IgD-negative memory B cell (primary cell): ENCODE measurements around the gene HOXC5. TPM values are rescaled to one million over a fixed set of nuclear protein-coding genes. Genes with fewer than 3 reads are reported as not detected.

Experiments
- H3K27ac Mint-ChIP-seq, 3 donors: one replicate each; pipeline ENCODE4 v1.8.0; 2020 to 2022; ENCODE audit warnings: mild to moderate bottlenecking in 3 of 3, mixed read lengths in 3 of 3, moderate library complexity in 1 of 3
- H3K27me3 Mint-ChIP-seq: one replicate; pipeline ENCODE4 v1.8.0; 2021; ENCODE audit warnings: mixed read lengths
- H3K36me3 Mint-ChIP-seq: one replicate; pipeline ENCODE4 v1.8.0; 2020; ENCODE audit warnings: mild to moderate bottlenecking, mixed read lengths
- H3K4me1 Mint-ChIP-seq, 3 donors: one replicate each; pipeline ENCODE4 v1.8.0; 2020 to 2022; ENCODE audit warnings: mixed read lengths in 3 of 3, mild to moderate bottlenecking in 1 of 3
- H3K4me3 Mint-ChIP-seq, 4 donors: one replicate each; pipeline ENCODE4 v1.8.0; 2020 to 2022; ENCODE audit warnings: mild to moderate bottlenecking in 4 of 4, mixed read lengths in 4 of 4, moderate library complexity in 3 of 4
- H3K9me3 Mint-ChIP-seq, 3 donors: one replicate each; pipeline ENCODE4 v1.8.0; 2020 to 2021; ENCODE audit warnings: mixed read lengths in 3 of 3, mild to moderate bottlenecking in 1 of 3
- polyA plus RNA-seq: library from polyadenylated mRNA; unstranded; fragments of 300-500 nt; fragmentation: Illumina TruSeq; gene quantifications from one replicate; pipeline ENCODE4 v1.2.3, GENCODE V29; 2021

The HOXC5 gene
- polyA plus RNA-seq, 1 donor from 2014 or later, result not detected

DNA sequence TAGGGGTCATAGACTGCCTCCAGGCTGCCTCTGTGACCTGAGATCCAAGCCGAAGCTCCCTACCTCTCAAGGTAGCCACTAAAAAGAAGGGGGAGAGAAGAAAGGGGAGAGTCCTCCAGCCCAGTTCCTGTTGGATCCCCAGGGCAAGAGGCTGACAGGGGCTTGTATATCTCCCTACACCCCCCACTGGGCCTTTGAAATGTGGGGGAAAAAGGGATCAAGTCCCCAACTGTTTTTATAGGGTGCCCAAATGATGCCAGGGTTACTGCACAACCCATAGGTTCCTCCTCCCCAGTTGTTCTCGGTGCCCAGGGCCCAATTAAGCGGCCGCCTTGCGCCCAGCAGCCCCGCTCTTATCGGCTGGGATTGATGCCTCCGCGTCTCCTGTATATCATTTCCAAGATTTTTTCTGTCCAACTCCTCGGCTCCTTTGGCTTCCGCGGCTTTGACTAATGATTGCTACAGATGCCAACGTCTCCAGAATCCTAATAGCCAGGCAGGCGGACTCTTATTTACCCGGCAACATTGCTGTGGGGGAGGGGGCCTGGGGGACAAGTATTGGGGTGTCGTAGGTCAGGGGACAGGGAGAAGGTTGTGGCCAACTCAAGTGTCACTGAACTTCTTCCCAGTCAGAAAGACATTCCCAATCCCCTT lies 13.1 kb downstream of the HOXC5 start:
- H3K4me1 Mint-ChIP-seq, result peaks cover 2 to 19% (median 8%) of the 10 kb centered on the region in 3 donors
- peaks cover 65% of the 10 kb centered on the region for H3K27me3 Mint-ChIP-seq
- H3K36me3 Mint-ChIP-seq, result peaks cover 5% of the 10 kb centered on the region
- H3K27ac Mint-ChIP-seq, result peak overlapping the region in 1 of 3 donors; percentile 5
- no peaks in the 10 kb centered on the region for H3K9me3 Mint-ChIP-seq
- peak overlapping the region in 1 of 4 donors; percentile 28 for H3K4me3 Mint-ChIP-seq

DNA sequence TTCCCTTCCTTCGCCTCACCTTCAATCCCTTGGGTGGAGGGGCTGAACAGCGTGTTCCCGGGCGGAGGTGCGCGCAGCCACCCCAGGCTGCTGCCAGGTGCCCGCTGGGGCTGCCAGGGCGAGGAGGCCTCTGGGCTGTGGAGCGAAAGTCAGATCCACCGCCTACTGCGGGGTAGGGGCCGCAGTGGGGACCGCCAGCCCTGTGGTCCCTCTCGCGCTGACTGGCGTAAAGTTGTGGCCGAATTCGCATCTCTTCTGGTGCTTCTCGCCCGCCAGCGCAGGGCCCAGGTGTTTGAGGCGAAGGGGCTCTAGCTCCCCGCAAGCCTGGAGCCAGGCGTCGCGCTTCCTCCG lies 13.9 kb downstream of the HOXC5 start:
- H3K4me1 Mint-ChIP-seq, result peaks cover 2 to 19% (median 9%) of the 10 kb centered on the region in 3 donors
- peaks cover 5% of the 10 kb centered on the region for H3K36me3 Mint-ChIP-seq
- H3K27me3 Mint-ChIP-seq, result peaks cover 63% of the 10 kb centered on the region
- peak overlapping the region in 3 of 4 donors; percentile 39 to 89 (median 66) for H3K4me3 Mint-ChIP-seq
- no peak overlapping the region for H3K27ac Mint-ChIP-seq
- H3K9me3 Mint-ChIP-seq, result no peaks in the 10 kb centered on the region

- H3K4me1 Mint-ChIP-seq, result peaks cover 4 to 25% (median 11%) of the 10 kb centered on the region in 3 donors
- H3K27me3 Mint-ChIP-seq, result peaks cover 64% of the 10 kb centered on the region
- H3K4me3 Mint-ChIP-seq, result peak overlapping the region in 3 of 4 donors; percentile 39 to 89 (median 66)
- peak overlapping the region in 1 of 3 donors; percentile 9 for H3K27ac Mint-ChIP-seq
- peaks cover 5% of the 10 kb centered on the region for H3K36me3 Mint-ChIP-seq
- no peaks in the 10 kb centered on the region for H3K9me3 Mint-ChIP-seq
Measured at GRCh38 chr12:54047160-54047963, 14.5 kb downstream of the HOXC5 start.

- H3K4me3 Mint-ChIP-seq, result peak overlapping the region in 1 of 4 donors; percentile 32
- H3K27me3 Mint-ChIP-seq, result peaks cover 60% of the 10 kb centered on the region
- H3K36me3 Mint-ChIP-seq, result peaks cover 5% of the 10 kb centered on the region
- peaks cover 6 to 29% (median 13%) of the 10 kb centered on the region in 3 donors for H3K4me1 Mint-ChIP-seq
- H3K27ac Mint-ChIP-seq, result peak overlapping the region in 1 of 3 donors; percentile 33
- H3K9me3 Mint-ChIP-seq, result no peaks in the 10 kb centered on the region
Measured at GRCh38 chr12:54047964-54048303, 15.1 kb downstream of the HOXC5 start.

DNA sequence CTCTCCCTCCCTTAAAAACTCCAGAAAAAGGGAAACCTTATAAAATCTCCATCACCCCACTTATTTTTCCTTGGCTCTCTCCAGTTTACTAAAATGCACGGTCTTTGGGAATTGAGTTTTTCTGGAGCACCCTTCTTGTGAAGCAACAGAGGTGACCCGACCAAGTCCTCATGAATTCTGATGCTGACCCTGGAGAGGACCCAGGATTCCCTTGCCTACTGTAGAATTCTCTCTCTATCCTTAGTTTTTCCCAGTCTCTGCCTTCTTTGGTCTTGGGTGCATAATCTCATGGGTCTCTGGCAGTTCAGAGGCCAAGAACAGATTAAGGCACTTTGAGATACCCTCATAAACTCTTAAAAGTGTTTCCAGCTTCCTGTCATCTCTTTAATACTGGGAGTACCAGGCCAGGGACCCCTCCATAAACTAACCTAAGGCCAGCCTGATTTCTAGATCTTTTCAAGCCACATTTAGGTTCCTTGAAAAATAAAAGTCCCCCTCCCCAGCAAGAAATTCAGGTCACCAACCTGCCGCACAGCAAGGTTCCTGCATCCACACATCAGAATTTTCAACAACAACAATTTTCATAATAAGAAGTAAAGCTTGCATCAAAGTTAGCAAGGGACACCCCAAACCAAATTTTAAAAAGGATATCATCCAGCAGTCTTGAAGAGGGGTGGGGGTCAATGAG lies 15.7 kb downstream of the HOXC5 start:
- peak overlapping the region in 1 of 3 donors; percentile 33 for H3K27ac Mint-ChIP-seq
- peak overlapping the region in 1 of 4 donors; percentile 28 for H3K4me3 Mint-ChIP-seq
- H3K27me3 Mint-ChIP-seq, result peaks cover 56% of the 10 kb centered on the region
- H3K36me3 Mint-ChIP-seq, result peaks cover 4% of the 10 kb centered on the region
- H3K9me3 Mint-ChIP-seq, result no peaks in the 10 kb centered on the region
- peaks cover 7 to 32% (median 14%) of the 10 kb centered on the region in 3 donors for H3K4me1 Mint-ChIP-seq

DNA sequence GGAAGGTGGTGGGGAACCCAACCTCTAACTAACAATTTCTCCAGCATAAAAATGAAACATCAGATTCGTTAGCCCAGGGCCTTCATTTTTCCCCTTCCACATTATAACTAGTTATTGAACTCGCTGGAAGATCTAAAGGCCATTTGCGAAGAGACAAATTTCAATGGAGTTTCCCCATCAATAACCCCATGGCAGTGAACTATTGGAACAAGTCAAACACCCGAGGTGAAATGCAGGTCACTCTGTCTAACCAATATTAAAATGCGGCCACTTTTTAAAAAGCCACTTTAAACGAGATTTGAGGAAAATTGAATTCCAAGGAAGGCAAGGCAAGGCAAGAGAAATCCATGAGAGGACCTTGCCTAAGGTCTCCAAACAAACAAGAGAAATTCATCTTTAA lies 16.3 kb downstream of the HOXC5 start:
- peak overlapping the region in 2 of 4 donors; percentile 23 to 28 for H3K4me3 Mint-ChIP-seq
- peaks cover 56% of the 10 kb centered on the region for H3K27me3 Mint-ChIP-seq
- H3K4me1 Mint-ChIP-seq, result peaks cover 7 to 35% (median 14%) of the 10 kb centered on the region in 3 donors
- peaks cover 3% of the 10 kb centered on the region for H3K36me3 Mint-ChIP-seq
- H3K27ac Mint-ChIP-seq, result no peak overlapping the region
- peaks cover 0 to 1% (median 0%) of the 10 kb centered on the region in 3 donors for H3K9me3 Mint-ChIP-seq

DNA sequence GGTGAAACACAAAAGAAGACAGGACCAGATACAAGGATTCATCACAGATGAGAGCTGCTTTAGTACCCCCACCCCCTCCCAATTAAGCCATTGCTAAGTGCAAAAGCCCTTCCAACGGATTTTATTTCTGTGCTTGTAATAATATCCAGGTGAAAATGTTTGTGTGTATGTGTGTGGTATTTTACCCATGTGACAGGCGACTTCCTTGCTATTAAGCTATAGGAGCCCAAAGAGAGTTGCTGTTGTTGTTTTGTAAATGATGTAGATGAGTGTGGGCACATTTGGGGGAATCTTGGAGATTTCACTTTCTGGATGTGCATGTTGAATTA lies 17.6 kb downstream of the HOXC5 start:
- Mint-ChIP-seq H3K36me3 (peaks cover 3% of the 10 kb centered on the region), H3K27ac (peak overlapping the region in 2 of 3 donors; percentile 83), H3K27me3 (peaks cover 48% of the 10 kb centered on the region), H3K9me3 (peaks cover 0 to 1% (median 0%) of the 10 kb centered on the region in 3 donors), H3K4me3 (peak overlapping the region in 1 of 4 donors; percentile 52), H3K4me1 (peaks cover 11 to 35% (median 24%) of the 10 kb centered on the region in 3 donors)

- Mint-ChIP-seq H3K27ac (peak overlapping the region in 2 of 3 donors; percentile 83), H3K27me3 (peaks cover 42% of the 10 kb centered on the region), H3K4me3 (peak overlapping the region in 3 of 4 donors; percentile 9 to 100 (median 61)), H3K4me1 (peaks cover 11 to 34% (median 30%) of the 10 kb centered on the region in 3 donors), H3K36me3 (peaks cover 3% of the 10 kb centered on the region), H3K9me3 (peaks cover 0 to 1% (median 0%) of the 10 kb centered on the region in 3 donors)
Measured at GRCh38 chr12:54051026-54051842, 18.4 kb downstream of the HOXC5 start.

DNA sequence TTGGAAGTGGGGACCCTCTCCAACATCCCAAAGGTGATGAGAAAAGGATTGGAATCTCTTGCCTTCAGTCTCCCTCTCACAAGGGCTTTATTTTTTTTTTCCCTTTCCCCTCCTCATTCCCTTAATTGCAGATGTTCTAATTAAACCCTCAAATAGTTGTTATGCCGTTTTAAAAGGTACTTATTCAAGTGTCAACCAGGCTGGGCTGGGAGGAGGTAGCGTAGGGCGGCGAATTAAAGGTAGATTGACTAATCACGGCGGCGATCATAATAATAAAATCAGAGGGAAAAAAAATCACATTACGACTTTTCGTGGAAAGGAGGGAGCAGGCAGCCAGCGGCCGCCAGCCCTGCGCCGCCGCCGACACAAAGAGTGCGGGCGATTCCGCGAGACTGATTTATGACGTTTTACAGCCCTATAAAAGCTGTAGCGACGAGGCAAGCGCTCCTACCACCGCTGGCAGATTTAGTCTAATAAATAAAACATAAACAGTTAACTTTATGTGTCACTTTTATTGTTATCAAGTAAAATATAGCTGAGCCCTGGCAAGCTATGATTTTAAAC lies 19.1 kb downstream of the HOXC5 start:
- peaks cover 3% of the 10 kb centered on the region for H3K36me3 Mint-ChIP-seq
- peaks cover 37% of the 10 kb centered on the region for H3K27me3 Mint-ChIP-seq
- peak overlapping the region in 2 of 3 donors; percentile 83 to 98 for H3K27ac Mint-ChIP-seq
- H3K4me3 Mint-ChIP-seq, result peak overlapping the region; percentile 76 to 100 (median 86)
- peaks cover 0 to 1% (median 0%) of the 10 kb centered on the region in 3 donors for H3K9me3 Mint-ChIP-seq
- H3K4me1 Mint-ChIP-seq, result peaks cover 11 to 31% (median 30%) of the 10 kb centered on the region in 3 donors

- Mint-ChIP-seq H3K9me3 (peaks cover 0 to 1% (median 0%) of the 10 kb centered on the region in 3 donors), H3K27me3 (peaks cover 32% of the 10 kb centered on the region), H3K36me3 (peaks cover 6% of the 10 kb centered on the region), H3K4me3 (peak overlapping the region; percentile 92 to 100 (median 98)), H3K4me1 (peaks cover 9 to 31% (median 30%) of the 10 kb centered on the region in 3 donors), H3K27ac (peak overlapping the region; percentile 83 to 98 (median 96))
Measured at GRCh38 chr12:54052438-54053002, 19.7 kb downstream of the HOXC5 start.

DNA sequence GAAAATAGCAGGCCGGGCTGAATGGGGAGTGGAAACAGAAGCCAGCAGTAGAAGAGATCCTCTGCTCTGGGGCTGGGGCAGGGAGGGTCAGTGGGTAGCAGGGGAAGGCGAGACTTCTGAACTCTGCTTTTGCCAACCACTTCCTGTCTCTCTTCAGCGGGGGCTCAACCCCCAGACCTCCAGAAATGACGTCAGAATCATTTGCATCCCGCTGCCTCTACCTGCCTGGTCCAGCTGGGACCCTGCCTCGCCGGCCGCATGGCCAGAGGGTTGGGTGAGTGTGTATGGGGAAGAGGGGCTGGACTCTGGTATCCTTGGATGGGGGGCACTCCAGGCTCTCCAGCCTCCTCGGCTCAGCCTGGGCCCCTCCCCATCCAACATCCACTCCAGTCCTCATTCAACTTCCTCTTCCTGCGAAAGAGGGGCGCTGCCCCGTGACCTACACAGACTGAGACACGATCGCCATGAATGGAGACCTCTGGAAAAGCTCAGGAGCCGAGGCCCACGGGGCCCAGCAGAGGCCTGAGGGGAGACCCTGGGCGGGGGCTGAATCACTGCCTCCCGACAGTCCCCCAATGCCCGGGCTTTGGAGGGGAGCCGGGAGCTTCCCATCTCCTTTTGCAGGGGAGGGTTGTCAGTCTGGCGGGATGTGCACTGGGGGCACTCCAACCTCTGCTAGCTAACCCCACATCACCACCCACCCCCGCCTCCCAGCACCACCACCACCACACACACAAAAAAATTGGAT lies 20.3 kb downstream of the HOXC5 start:
- Mint-ChIP-seq H3K27me3 (peaks cover 25% of the 10 kb centered on the region), H3K27ac (peak overlapping the region; percentile 83 to 98 (median 96)), H3K36me3 (peaks cover 6% of the 10 kb centered on the region), H3K4me1 (peaks cover 9 to 31% (median 30%) of the 10 kb centered on the region in 3 donors), H3K9me3 (peaks cover 0 to 1% (median 0%) of the 10 kb centered on the region in 3 donors), H3K4me3 (peak overlapping the region; percentile 92 to 100 (median 98))

DNA sequence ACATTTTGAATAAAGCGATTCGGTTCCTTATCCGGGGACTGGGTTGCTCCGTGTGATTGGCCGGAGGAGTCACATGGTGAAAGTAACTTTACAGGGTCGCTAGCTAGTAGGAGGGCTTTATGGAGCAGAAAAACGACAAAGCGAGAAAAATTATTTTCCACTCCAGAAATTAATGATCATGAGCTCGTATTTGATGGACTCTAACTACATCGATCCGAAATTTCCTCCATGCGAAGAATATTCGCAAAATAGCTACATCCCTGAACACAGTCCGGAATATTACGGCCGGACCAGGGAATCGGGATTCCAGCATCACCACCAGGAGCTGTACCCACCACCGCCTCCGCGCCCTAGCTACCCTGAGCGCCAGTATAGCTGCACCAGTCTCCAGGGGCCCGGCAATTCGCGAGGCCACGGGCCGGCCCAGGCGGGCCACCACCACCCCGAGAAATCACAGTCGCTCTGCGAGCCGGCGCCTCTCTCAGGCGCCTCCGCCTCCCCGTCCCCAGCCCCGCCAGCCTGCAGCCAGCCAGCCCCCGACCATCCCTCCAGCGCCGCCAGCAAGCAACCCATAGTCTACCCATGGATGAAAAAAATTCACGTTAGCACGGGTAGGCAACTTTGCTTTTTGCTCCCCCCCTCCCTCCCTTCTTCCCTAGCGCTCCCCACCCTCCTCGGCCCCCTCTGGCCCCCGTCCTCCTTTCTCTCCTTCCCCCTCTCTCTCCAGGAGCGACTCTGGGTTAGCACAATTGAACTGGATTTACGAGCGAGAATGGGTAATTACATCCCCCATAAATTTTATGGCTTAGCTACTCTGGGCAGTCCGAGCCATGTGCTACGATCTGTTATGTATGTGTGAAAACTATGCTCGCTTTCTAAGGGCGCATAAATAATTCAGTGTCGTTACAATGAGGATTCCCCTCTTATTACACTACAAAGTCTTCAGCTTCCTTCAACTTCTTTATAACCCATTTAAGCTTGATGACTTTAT lies 21.2 kb downstream of the HOXC5 start, which contains the start of gene HOXC4:
Gene HOXC4 (plus strand): TSS at position 85 of the 991 bp plus-strand sequence. CDS start 88 bp downstream, at position 173.
- H3K9me3 Mint-ChIP-seq, result peaks cover 0 to 1% (median 0%) of the 10 kb centered on the region in 3 donors
- H3K36me3 Mint-ChIP-seq, result peaks cover 7% of the 10 kb centered on the region
- peak within 1 kb of the TSS; percentile 92 to 100 (median 98) for H3K4me3 Mint-ChIP-seq
- peaks cover 19% of the 10 kb centered on the region for H3K27me3 Mint-ChIP-seq
- H3K4me1 Mint-ChIP-seq, result peaks cover 9 to 30% (median 26%) of the 10 kb centered on the region in 3 donors
- H3K27ac Mint-ChIP-seq, result peak within 1 kb of the TSS; percentile 83 to 98 (median 96)
